Placental epithelial cell (primary cell): ENCODE data around the gene CRELD2. TPM values are rescaled to one million over a fixed set of nuclear protein-coding genes. Genes with fewer than 3 reads are reported as not detected.

Experiments
- small RNA-seq: library from RNA; depleted of rRNA; stranded (forward); fragments of <200 nt; gene quantifications from one replicate; pipeline ENCODE3, GENCODE V24; 2012
- total RNA-seq: library from RNA; depleted of rRNA; stranded (reverse); fragments of >200 nt; gene quantifications from 2 replicates; pipeline ENCODE4 v1.2.3, GENCODE V29; 2012

Gene CRELD2, protein sequence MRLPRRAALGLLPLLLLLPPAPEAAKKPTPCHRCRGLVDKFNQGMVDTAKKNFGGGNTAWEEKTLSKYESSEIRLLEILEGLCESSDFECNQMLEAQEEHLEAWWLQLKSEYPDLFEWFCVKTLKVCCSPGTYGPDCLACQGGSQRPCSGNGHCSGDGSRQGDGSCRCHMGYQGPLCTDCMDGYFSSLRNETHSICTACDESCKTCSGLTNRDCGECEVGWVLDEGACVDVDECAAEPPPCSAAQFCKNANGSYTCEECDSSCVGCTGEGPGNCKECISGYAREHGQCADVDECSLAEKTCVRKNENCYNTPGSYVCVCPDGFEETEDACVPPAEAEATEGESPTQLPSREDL
- total RNA-seq = 58.1 and 87.2 TPM in 2 replicates

DNA sequence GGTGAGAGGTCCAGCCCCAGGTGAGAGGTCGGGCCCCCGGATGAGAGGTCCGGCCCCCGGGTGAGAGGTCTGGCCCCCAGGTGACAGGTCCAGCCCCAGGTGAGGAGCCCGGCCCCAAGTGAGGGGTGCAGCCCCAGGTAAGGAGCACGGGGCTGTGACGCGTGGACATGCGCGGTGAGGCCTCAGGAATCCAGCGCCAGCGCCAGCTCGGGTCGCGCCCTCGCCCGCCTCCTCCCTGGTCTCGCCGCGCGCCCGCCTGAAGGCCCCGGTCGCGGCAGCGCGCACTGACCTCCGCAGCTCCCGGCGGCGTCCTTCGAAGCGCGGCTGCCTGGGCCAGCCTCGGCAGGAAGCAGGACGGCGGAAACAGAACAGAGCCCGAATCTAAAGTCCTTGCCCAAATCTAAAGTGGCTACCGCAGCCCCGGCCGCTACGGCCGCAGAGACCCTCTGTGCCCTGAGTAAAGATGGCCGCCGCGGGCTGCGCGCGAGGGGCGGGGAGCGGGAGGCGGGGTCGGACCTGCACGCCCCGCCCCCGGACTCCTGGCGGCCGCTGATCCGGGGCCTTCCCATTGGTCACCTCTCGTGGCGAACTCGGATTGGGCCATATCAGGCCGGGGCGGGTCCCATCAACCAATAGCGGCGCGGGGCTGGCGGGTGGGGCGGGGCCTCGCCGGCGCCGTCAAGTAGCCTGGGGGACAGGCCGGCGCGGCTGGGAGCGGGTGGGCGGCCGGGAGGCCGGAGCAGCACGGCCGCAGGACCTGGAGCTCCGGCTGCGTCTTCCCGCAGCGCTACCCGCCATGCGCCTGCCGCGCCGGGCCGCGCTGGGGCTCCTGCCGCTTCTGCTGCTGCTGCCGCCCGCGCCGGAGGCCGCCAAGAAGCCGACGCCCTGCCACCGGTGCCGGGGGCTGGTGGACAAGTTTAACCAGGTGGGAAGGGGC, at the start of gene CRELD2, which contains the start of gene ALG12:
TSS of gene CRELD2 (plus strand) at position 661 of the 937 bp plus-strand sequence. CDS start at position 797, 136 bp downstream.
TSS of gene ALG12 (minus strand) at position 465 of the 937 bp plus-strand sequence. CDS start 4,673 bp downstream, outside the sequence.

DNA sequence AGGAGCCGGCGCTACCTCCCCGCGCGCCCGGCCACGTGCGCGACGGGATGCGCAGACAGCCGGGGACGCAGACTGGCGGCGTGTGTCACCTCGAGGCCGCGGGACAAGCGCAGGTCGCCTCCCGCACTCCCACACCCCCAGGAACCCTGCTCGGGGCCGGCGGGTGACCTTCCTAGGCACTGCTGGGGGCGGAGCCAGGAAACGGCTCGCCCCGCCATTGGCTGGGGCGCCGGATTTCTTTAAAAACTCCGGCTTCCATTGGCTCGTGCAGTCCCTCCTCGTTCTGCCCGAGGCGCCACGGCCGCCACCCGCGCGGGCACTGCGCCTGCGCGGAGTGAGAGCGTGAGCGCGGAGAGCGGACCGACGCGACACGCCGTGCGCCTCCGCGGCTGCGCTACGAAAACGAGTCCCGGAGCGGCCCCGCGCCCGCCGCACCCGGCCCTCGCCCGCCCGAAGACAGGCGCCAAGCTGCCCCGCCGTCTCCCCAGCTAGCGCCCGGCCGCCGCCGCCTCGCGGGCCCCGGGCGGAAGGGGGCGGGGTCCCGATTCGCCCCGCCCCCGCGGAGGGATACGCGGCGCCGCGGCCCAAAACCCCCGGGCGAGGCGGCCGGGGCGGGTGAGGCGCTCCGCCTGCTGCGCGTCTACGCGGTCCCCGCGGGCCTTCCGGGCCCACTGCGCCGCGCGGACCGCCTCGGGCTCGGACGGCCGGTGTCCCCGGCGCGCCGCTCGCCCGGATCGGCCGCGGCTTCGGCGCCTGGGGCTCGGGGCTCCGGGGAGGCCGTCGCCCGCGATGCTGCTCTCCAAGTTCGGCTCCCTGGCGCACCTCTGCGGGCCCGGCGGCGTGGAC, 41.9 kb downstream of the CRELD2 start, which contains the start of gene PIM3:
TSS of gene PIM3 (plus strand) at position 614 of the 846 bp plus-strand sequence. CDS start at position 790, 176 bp downstream.

Small RNAs within 50 kb of the gene (small RNA-seq; reads per million reads assigned to genes)
- 0.14 reads per million for gene MIR6821

Other genes with a start within 250 kb of the CRELD2 start
- gene BRD1, start 90.8 kb upstream of the CRELD2 start, total RNA-seq = 29.1 and 38.5 TPM in 2 replicates
- 14.9 and 20.2 TPM in 2 replicates for gene ZBED4, start 64.8 kb upstream of the CRELD2 start, total RNA-seq
- 29.8 and 39.0 TPM in 2 replicates for gene ALG12, start 196 bp upstream of the CRELD2 start, total RNA-seq
- 25.5 and 38.6 TPM in 2 replicates for gene PIM3, start 42.1 kb downstream of the CRELD2 start, total RNA-seq
- gene IL17REL, start 94.1 kb downstream of the CRELD2 start, total RNA-seq = not detected in 2 replicates
- not detected in 2 replicates for gene TTLL8, start 139.7 kb downstream of the CRELD2 start, total RNA-seq
- under 0.01 TPM in 2 replicates for gene MLC1, start 166.8 kb downstream of the CRELD2 start, total RNA-seq
- 0.11 and 0.39 TPM in 2 replicates for gene MOV10L1, start 171.4 kb downstream of the CRELD2 start, total RNA-seq